Raji (cell line): ENCODE data around the gene RBM5.

Source experiments
- POLR2A ChIP-seq: IDR thresholded peaks from 2 replicates; pipeline ENCODE4 v1.6.1; 2011; ENCODE audit warnings: low read depth, low read length, control low read depth; ENCODE audit not compliant: insufficient read depth

Gene RBM5

GRCh38 chr3:50147861-50148260 is 59.1 kb downstream of the RBM5 start:
- TF ChIP-seq POLR2A = no peak

DNA sequence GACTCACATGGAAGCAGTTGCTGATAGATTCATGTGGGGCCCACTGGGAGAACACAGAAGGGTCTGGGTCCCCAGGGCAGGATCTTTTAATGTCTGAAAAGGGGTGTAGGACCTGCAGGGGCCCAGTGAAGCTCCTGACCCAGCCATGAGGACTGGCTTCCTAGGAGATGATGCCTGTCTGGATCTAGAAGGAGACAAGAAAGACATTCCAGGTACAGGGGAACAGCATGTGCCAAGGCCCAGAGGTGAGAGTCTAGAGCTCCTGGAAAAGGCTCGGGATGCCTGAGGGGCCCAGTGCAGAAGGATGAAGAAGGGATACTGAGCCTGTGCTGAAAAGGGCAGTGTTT is 61.7 kb downstream of the RBM5 start:
- no peak for TF ChIP-seq POLR2A

GRCh38 chr3:50150863-50151686 is 62.4 kb downstream of the RBM5 start:
- no peak for TF ChIP-seq POLR2A

DNA sequence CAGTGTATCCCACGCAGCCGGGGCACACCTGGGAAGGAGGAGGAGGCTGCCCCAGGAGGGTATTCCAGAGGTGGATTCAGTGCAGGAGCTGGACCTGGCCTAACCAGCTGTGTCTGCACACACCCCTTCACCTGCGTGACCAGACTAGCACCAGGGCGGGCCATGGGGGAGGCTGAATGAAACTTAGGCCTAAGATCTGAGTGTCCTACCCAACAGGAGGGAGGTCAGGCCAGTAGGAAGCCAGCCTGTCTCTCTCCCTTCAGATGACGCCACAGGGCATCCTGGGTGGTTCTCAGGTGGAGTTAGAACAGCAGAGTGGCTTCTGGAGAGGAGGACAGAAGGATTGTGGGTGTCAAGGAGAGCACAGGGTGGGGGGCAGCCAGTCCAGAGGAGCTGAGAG is 63.0 kb downstream of the RBM5 start:
- TF ChIP-seq POLR2A = no peak

- no peak for TF ChIP-seq POLR2A
Measured at GRCh38 chr3:50153782-50154475, 65.2 kb downstream of the RBM5 start.

DNA sequence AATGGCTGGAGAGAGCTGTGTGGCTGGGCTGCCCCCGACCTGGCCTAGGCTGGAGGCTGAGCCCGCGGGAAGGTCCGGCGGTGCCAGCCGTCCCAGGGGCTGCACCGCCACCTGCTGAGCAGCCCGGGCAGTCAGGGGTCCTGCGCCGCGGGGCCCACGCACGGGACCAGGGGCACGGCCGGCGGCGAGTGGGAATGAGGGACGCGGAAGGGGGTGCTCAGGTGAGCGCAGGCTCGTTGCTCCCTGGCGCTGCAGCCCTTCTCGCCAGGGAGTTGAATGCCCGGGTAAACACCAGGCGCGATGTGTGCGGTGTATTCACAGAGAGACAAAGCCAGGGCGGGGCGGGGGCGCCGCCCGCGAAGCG is 65.7 kb downstream of the RBM5 start:
- TF ChIP-seq POLR2A = no peak

GRCh38 chr3:50154840-50155490 is 66.2 kb downstream of the RBM5 start, which contains the start of gene SEMA3F:
SEMA3F (plus strand) TSS chr3:50155324; CDS start chr3:50159623, 4,299 bp downstream.
- TF ChIP-seq POLR2A = no peak

DNA sequence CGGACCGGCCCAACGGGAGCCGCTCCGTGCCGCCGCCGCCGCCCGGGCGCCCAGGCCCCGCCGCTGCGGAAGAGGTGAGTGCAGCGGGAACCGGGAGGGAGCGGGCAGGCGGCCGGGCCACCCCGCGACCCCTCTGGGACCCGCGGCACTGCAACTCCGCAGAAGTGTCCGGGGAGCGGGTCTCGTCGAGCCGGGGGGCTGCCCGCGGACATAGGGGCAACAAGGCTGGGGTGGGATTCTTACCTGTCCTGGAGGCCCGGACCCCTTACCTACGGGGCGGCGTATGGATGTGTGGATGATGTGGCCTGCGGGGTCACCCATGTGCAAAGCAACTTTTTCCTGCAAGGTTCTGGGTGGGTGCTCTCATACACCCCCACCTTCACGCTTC is 66.8 kb downstream of the RBM5 start:
- TF ChIP-seq POLR2A = no peak

DNA sequence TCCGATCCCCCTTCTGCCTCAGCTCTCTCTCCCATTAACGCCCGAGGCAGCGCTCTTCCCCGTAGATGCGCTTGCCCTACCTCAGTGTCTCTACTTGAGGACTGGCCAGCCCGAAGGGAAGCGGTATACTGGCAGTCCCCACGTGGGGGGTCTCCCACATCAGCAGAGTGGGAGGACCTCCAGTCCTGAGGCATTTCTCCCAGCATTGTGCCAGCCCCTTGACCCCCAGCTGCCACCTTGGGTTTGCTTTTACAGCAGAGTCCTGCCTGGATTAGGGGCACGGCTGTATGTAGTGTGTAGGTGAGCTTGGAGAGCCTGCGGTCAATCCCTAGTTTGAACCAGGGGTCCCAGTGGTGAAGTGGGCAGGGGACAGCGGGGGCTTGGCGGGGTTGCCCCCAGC is 67.2 kb downstream of the RBM5 start:
- TF ChIP-seq POLR2A = no peak

- TF ChIP-seq POLR2A = no peak
Measured at GRCh38 chr3:50156549-50157493, 68.1 kb downstream of the RBM5 start.

- no peak for TF ChIP-seq POLR2A
Measured at GRCh38 chr3:50157827-50158529, 69.3 kb downstream of the RBM5 start.

- TF ChIP-seq POLR2A = no peak
Measured at GRCh38 chr3:50158530-50159146, 69.9 kb downstream of the RBM5 start.

DNA sequence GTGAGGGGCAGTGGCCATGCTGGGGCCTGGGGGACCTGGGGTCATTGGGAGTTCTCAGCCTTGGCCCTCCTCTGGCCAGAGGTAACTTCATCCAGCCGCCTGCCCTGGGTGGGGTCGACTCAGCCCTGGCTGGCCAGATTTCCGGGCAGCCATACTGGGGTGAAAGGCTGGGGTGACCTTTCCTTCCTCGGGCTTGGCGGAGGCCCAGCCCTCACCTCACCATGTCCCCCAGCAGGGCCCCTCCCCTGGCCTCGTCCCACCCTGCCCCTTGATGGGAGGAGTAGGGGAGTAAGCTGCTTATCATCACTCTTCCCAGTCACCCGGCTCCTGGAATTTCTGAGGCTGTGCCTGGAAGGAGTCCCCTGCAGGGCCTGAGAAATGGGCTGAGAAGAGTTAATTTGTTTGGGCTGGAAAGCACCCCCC is 71.9 kb downstream of the RBM5 start:
- TF ChIP-seq POLR2A = no peak

DNA sequence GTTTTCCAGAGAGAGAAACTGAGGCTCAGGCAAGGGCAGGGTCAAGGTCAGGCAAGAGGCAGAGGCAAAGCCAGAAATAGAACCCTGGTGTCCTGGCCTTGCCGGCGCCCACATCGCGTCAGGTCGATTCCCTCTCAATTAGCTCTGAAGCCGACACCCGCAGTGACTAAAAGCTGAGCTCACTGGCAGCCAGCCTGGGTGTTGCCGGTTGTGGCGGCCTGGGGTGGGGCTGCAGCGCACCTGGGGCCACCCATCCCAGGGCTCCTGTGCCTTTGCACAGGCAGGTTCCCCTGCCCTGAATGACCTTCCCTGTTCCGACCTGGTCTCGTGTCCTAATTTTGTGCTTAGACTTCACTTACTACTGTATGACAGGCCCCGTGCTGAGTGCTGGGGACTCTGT is 72.6 kb downstream of the RBM5 start:
- no peak for TF ChIP-seq POLR2A
